H9 (cell line): Measurements from ENCODE around the gene CSNK1A1L. TPM values are rescaled to one million over a fixed set of nuclear protein-coding genes. Genes with fewer than 3 reads are reported as not detected.

ENCODE experiments used
- DNase-seq: peaks from one replicate; pipeline ENCODE4 v3.0.0-alpha.2; 2017
- H2AFZ ChIP-seq: one replicate; pipeline ENCODE4 v1.6.1; 2013; ENCODE audit warnings: mild to moderate bottlenecking, low read length, control low read depth, moderate library complexity
- H2AK5ac ChIP-seq: 2 replicates; pipeline ENCODE4 v1.6.1; 2013; ENCODE audit warnings: low read length, control low read depth, mixed read lengths; ENCODE audit not compliant: insufficient read length
- H2BK120ac ChIP-seq: one replicate; pipeline ENCODE4 v1.6.1; 2013; ENCODE audit warnings: low read depth, mild to moderate bottlenecking, low read length, control low read depth, inconsistent platforms; ENCODE audit not compliant: poor library complexity, severe bottlenecking
- H2BK12ac ChIP-seq: 2 replicates; pipeline ENCODE4 v1.6.1; 2013; ENCODE audit warnings: low read length, control low read depth, mixed read lengths, low read depth; ENCODE audit not compliant: insufficient read length
- H2BK15ac ChIP-seq: 2 replicates; pipeline ENCODE4 v1.6.1; 2013; ENCODE audit warnings: low read depth, low read length, control low read depth
- H2BK20ac ChIP-seq: one replicate; pipeline ENCODE4 v1.6.1; 2013; ENCODE audit warnings: low read depth, mild to moderate bottlenecking, low read length, control low read depth, inconsistent platforms; ENCODE audit not compliant: poor library complexity, severe bottlenecking
- H2BK5ac ChIP-seq: 2 replicates; pipeline ENCODE4 v1.6.1; 2013; ENCODE audit warnings: low read length, control low read depth, mixed read lengths; ENCODE audit not compliant: insufficient read length
- H3K14ac ChIP-seq: 2 replicates; pipeline ENCODE4 v1.6.1; 2013; ENCODE audit warnings: low read length, control low read depth; ENCODE audit not compliant: insufficient read depth
- H3K18ac ChIP-seq: 2 replicates; pipeline ENCODE4 v1.6.1; 2013; ENCODE audit warnings: low read depth, mild to moderate bottlenecking, mixed read lengths, low read length, control low read depth; ENCODE audit not compliant: insufficient read length
- H3K23ac ChIP-seq: 2 replicates; pipeline ENCODE4 v1.6.1; 2013; ENCODE audit warnings: low read length, control low read depth, mixed read lengths, low read depth; ENCODE audit not compliant: insufficient read length
- H3K23me2 ChIP-seq: 2 replicates; pipeline ENCODE4 v1.6.1; 2013; ENCODE audit warnings: low read depth, mild to moderate bottlenecking, mixed read lengths, low read length, control low read depth; ENCODE audit not compliant: insufficient read length, poor library complexity, severe bottlenecking
- H3K27ac ChIP-seq: 2 replicates; pipeline ENCODE4 v1.5.1; 2013; ENCODE audit warnings: low read length, control low read depth, mixed read lengths, low read depth; ENCODE audit not compliant: insufficient read length
- H3K27me3 ChIP-seq: 2 replicates; pipeline ENCODE4 v1.6.1; 2013; ENCODE audit warnings: low read length, control low read depth, inconsistent platforms; ENCODE audit not compliant: insufficient read depth
- H3K4ac ChIP-seq: 2 replicates; pipeline ENCODE4 v1.6.1; 2013; ENCODE audit warnings: low read depth, mild to moderate bottlenecking, control low read depth, inconsistent platforms, low read length, moderate library complexity
- H3K4me1 ChIP-seq: 2 replicates; pipeline ENCODE4 v1.6.1; 2013; ENCODE audit warnings: low read length, control low read depth, inconsistent platforms; ENCODE audit not compliant: insufficient read depth
- H3K4me2 ChIP-seq: 2 replicates; pipeline ENCODE4 v1.6.1; 2013; ENCODE audit warnings: low read length, control low read depth, mixed read lengths; ENCODE audit not compliant: insufficient read length, insufficient read depth
- H3K56ac ChIP-seq: 2 replicates; pipeline ENCODE4 v1.6.1; 2013; ENCODE audit warnings: low read depth, mild to moderate bottlenecking, mixed read lengths, low read length, control low read depth; ENCODE audit not compliant: insufficient read length
- H3K79me1 ChIP-seq: 2 replicates; pipeline ENCODE4 v1.6.1; 2013; ENCODE audit warnings: low read depth, mild to moderate bottlenecking, moderate library complexity, low read length, control low read depth, inconsistent platforms; ENCODE audit not compliant: insufficient read depth, poor library complexity, severe bottlenecking
- H3K79me2 ChIP-seq: 2 replicates; pipeline ENCODE4 v1.6.1; 2013; ENCODE audit warnings: low read length, control low read depth, inconsistent platforms; ENCODE audit not compliant: insufficient read depth
- H3K9ac ChIP-seq: 2 replicates; pipeline ENCODE4 v1.6.1; 2013; ENCODE audit warnings: low read length, control low read depth, mixed read lengths; ENCODE audit not compliant: insufficient read length; ENCODE audit errors: extremely low read depth
- H3K9me3 ChIP-seq: one replicate; pipeline ENCODE4 v1.6.1; 2013; ENCODE audit warnings: low read depth, low read length, inconsistent platforms; ENCODE audit not compliant: control insufficient read depth
- H3T11ph ChIP-seq: one replicate; pipeline ENCODE4 v1.6.1; 2013; ENCODE audit warnings: mild to moderate bottlenecking, low read length, control low read depth, inconsistent platforms
- H4K20me1 ChIP-seq: one replicate; pipeline ENCODE4 v1.6.1; 2013; ENCODE audit not compliant: control insufficient read depth, insufficient read length, insufficient read depth
- H4K5ac ChIP-seq: 2 replicates; pipeline ENCODE4 v1.6.1; 2013; ENCODE audit warnings: low read depth, mild to moderate bottlenecking, mixed read lengths, low read length, control low read depth; ENCODE audit not compliant: insufficient read length
- H4K8ac ChIP-seq: replicated peaks from 2 replicates; pipeline ENCODE4 v1.6.1; 2013; ENCODE audit warnings: low read length, control low read depth, mixed read lengths, low read depth; ENCODE audit not compliant: insufficient read length
- H4K91ac ChIP-seq: 2 replicates; pipeline ENCODE4 v1.6.1; 2013; ENCODE audit warnings: low read depth, mild to moderate bottlenecking, moderate library complexity, mixed read lengths, low read length, control low read depth; ENCODE audit not compliant: insufficient read length
- H3K27ac Mint-ChIP-seq, 3 experiments: 2 replicates in 2 of 3; 3 replicates in 1 of 3; pipeline ENCODE4 v1.8.0; 2020 to 2021; ENCODE audit warnings: mixed read lengths in 3 of 3, mild to moderate bottlenecking in 1 of 3, moderate library complexity in 1 of 3
- H3K27me3 Mint-ChIP-seq: 2 replicates; pipeline ENCODE4 v1.8.0; 2021; ENCODE audit warnings: low read depth, mild to moderate bottlenecking, moderate library complexity, mixed read lengths
- H3K36me3 Mint-ChIP-seq, 3 experiments: 2 replicates in 2 of 3; 3 replicates in 1 of 3; pipeline ENCODE4 v1.8.0; 2020 to 2021; ENCODE audit warnings: low read depth in 3 of 3, mixed read lengths in 3 of 3; ENCODE audit not compliant: insufficient read depth in 1 of 3
- H3K4me1 Mint-ChIP-seq, 2 experiments: 2 replicates each; pipeline ENCODE4 v1.8.0; 2020; ENCODE audit warnings: mixed read lengths in 2 of 2
- H3K4me3 Mint-ChIP-seq, 2 experiments: 2 replicates in 1 of 2; 3 replicates in 1 of 2; pipeline ENCODE4 v1.8.0; 2020 to 2021; ENCODE audit warnings: mild to moderate bottlenecking in 2 of 2, mixed read lengths in 2 of 2, moderate library complexity in 1 of 2
- H3K9me3 Mint-ChIP-seq, 2 experiments: 2 replicates in 1 of 2; 3 replicates in 1 of 2; pipeline ENCODE4 v1.8.0; 2020; ENCODE audit warnings: mild to moderate bottlenecking in 2 of 2, mixed read lengths in 2 of 2, moderate library complexity in 1 of 2
- WGBS: extraction: QIAGEN DNeasy Blood & Tissue Kit; methylation state at CpG from one replicate; pipeline ENCODE4 v1.1.7; 2013; ENCODE audit warnings: missing lambda C conversion rate, low lambda C conversion rate, mixed read lengths; ENCODE audit not compliant: insufficient read length; ENCODE audit errors: extremely low coverage; 5-methylcytosine and 5-hydroxymethylcytosine counted together
- total RNA-seq: library from RNA; stranded (reverse); gene quantifications from 2 replicates; pipeline ENCODE4 v1.2.1, GENCODE V29; 2021
- TF ChIP-seq, protein P1 (sequence below): fragments of 200-600 bp; sonication (generic); conservative IDR thresholded peaks from 3 replicates; pipeline ENCODE4 v1.8.0; 2021; ENCODE audit warnings: antibody characterized with exemption, mild to moderate bottlenecking

CSNK1A1L gene
- total RNA-seq, 1 experiment from 2014 or later: not detected

DNA sequence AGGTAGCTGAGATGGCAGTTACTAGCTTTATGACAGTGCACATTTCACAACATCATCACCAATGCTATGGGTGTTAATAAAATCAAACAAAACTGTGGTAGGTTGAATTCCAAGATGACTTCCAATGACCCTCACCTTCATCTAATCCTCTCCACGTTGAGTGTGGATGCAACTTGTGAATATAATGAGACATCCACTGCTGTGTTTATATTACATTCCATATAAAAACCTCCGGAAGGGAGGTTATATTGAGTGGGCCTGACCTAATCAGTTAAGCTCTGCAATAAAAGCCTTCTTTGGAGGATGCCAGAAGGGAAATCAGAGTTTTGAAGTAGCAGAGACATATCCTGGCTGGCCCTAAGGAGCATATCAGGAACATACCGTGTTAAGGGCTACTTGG lies 25.6 kb upstream of the CSNK1A1L start:
- no peaks in the 10 kb centered on the region for H3K27me3 ChIP-seq

More for the DNA sequence above, 25.6 kb upstream of the CSNK1A1L start:
- Histone ChIP-seq H3K4me1 (no peaks in the 10 kb centered on the region), H4K8ac (no peak overlapping the region), H3T11ph (no peak overlapping the region), H4K20me1 (no peaks in the 10 kb centered on the region), H3K23me2 (no peaks in the 10 kb centered on the region), H3K56ac (no peak overlapping the region), H3K14ac (no peak overlapping the region), H4K5ac (no peak overlapping the region), H3K18ac (no peak overlapping the region), H3K4ac (no peak overlapping the region), H3K27ac (no peak overlapping the region), H3K4me2 (no peak overlapping the region), H3K79me2 (no peaks in the 10 kb centered on the region), H2BK12ac (no peak overlapping the region), H3K23ac (no peak overlapping the region), H2BK15ac (no peak overlapping the region), H2AK5ac (no peak overlapping the region), H4K91ac (no peak overlapping the region), H3K9me3 (no peaks in the 10 kb centered on the region), H2BK5ac (no peak overlapping the region), H2BK120ac (no peak overlapping the region), H2AFZ (no peak overlapping the region), H3K9ac (no peak overlapping the region), H2BK20ac (no peak overlapping the region), H3K79me1 (no peaks in the 10 kb centered on the region)
- Mint-ChIP-seq H3K36me3 (no peaks in the 10 kb centered on the region), H3K4me1 (no peaks in the 10 kb centered on the region), H3K4me3 (no peak overlapping the region), H3K27me3 (no peaks in the 10 kb centered on the region), H3K27ac (no peak overlapping the region), H3K9me3 (no peaks in the 10 kb centered on the region)
- TF ChIP-seq, protein P1, sequence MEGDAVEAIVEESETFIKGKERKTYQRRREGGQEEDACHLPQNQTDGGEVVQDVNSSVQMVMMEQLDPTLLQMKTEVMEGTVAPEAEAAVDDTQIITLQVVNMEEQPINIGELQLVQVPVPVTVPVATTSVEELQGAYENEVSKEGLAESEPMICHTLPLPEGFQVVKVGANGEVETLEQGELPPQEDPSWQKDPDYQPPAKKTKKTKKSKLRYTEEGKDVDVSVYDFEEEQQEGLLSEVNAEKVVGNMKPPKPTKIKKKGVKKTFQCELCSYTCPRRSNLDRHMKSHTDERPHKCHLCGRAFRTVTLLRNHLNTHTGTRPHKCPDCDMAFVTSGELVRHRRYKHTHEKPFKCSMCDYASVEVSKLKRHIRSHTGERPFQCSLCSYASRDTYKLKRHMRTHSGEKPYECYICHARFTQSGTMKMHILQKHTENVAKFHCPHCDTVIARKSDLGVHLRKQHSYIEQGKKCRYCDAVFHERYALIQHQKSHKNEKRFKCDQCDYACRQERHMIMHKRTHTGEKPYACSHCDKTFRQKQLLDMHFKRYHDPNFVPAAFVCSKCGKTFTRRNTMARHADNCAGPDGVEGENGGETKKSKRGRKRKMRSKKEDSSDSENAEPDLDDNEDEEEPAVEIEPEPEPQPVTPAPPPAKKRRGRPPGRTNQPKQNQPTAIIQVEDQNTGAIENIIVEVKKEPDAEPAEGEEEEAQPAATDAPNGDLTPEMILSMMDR: no peak
- no CpG with 5 or more reads among the region's 3 CpGs for WGBS
- DNase-seq: no peak
